AG04449 (cell line): ENCODE data around the gene SPEG.

Source experiments
- CTCF ChIA-PET: fragments of 350-600 bp; formaldehyde crosslinking; extraction: SDS; loops from one replicate; lab custom pipeline; 2021; ENCODE audit warnings: antibody characterized with exemption; lab: Yijun Ruan, JAX
- POLR2A ChIA-PET: fragments of 400-600, 350-600 bp; formaldehyde crosslinking; extraction: SDS; loops from one replicate; lab custom pipeline; 2020; ENCODE audit warnings: antibody characterized with exemption, inconsistent platforms; lab: Yijun Ruan, JAX
- DNase-seq: peaks from one replicate; pipeline ENCODE4 v3.0.0-alpha.2; 2010; ENCODE audit warnings: low read depth, low spot score
- H3K4me3 ChIP-seq: 2 replicates; pipeline ENCODE4 v1.5.1; 2011; ENCODE audit warnings: low read depth, mild to moderate bottlenecking, control low read depth, low read length
- TF ChIP-seq, protein P1 (sequence below): IDR thresholded peaks from one replicate; pipeline ENCODE4 v1.5.1; 2011; ENCODE audit warnings: mild to moderate bottlenecking, moderate library complexity, low read length, control low read depth, inconsistent platforms; ENCODE audit not compliant: insufficient read depth; ENCODE audit errors: missing control alignments

Gene SPEG

DNA sequence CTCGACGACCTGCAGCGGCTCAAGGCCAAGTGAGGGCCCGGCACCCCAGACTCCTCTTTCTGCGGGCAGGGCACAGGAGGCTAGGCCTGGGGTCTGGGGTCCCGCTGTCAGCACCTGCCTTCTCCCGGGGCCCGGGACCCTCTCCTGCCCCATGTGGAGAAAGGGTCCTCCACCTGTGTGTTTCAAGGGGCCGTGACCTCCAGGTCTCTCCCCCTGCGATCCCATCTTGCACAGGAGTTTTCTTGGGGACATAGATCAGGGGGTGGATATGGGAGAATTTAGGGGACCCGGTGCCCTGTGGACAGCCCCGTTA lies 15.7 kb upstream of the SPEG start:
- no peak overlapping the region for H3K4me3 ChIP-seq
- ChIA-PET CTCF (interaction anchor here (0.8 to 4.7 kb wide), 9 partner anchors 10 to 111 kb away, joined by 3 to 18 read pairs (median 4); no protein-coding TSS in a partner anchor), POLR2A (no interaction called here)
- TF ChIP-seq, protein P1, sequence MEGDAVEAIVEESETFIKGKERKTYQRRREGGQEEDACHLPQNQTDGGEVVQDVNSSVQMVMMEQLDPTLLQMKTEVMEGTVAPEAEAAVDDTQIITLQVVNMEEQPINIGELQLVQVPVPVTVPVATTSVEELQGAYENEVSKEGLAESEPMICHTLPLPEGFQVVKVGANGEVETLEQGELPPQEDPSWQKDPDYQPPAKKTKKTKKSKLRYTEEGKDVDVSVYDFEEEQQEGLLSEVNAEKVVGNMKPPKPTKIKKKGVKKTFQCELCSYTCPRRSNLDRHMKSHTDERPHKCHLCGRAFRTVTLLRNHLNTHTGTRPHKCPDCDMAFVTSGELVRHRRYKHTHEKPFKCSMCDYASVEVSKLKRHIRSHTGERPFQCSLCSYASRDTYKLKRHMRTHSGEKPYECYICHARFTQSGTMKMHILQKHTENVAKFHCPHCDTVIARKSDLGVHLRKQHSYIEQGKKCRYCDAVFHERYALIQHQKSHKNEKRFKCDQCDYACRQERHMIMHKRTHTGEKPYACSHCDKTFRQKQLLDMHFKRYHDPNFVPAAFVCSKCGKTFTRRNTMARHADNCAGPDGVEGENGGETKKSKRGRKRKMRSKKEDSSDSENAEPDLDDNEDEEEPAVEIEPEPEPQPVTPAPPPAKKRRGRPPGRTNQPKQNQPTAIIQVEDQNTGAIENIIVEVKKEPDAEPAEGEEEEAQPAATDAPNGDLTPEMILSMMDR: no peak
- DNase-seq: no peak

DNA sequence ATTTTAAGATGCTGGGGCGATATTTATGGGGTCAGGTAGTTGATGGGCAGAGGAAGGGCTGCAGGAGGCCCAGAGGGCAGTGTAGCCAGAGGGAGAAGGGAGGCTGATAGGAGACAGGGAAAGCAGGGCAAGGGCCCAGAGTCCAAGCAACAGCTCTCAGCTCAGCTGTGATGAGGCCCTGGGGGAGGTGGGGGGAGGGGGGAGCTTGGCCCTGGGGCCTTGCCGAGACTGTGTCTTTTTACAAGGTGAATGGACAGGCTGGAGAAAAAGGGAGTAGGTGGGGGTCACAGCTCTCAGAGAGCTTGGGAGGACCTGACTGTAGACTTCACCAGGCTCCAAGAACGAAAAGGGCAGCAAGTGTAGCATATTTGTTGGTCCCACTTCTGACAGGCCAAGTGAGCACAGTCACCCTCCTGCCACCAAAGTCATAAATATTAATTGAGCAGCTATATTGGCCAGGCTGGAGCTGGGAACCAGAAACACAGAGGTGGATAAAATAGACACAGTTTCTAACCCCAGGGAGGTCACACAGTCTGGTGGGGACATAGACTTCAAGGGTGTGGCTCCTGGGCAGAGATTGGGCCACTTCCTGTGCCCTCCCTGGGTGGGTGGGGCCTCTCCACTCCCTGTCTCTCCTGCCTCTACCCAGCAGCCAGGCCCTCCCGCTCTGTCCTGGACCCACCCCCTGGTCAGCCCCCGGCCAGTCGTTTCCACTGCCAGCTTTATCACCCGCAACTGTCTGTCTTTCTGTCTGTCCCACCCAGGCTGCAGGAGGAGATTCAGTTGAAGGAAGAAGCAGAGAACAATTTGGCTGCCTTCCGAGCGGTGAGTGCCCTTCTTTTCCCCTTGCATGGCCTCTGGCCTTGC lies 15.1 kb upstream of the SPEG start:
- no peak overlapping the region for H3K4me3 ChIP-seq
- POLR2A ChIA-PET: no interaction called here

DNA sequence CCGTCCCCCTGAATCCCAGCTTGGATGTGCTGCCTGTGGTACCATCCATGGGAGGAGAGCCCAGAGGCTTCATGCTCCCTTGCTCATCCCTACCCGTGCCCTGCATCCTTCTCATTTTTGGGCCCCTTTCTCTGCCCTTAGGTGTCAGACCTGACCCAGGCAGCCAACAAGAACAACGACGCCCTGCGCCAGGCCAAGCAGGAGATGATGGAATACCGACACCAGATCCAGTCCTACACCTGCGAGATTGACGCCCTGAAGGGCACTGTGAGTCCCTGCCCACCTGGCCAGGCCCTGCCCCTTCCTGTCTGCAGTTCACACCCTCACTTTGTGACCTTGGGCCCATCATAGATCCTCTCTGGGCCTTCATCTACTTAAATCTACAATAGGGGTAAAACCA lies 14.0 kb upstream of the SPEG start:
- no peak for DNase-seq
- TF ChIP-seq, protein P1: no peak
- ChIA-PET CTCF (interaction anchor here (0.8 to 4.7 kb wide), 4 partner anchors 16 to 109 kb away, joined by 3 to 18 read pairs (median 4); no protein-coding TSS in a partner anchor), POLR2A (no interaction called here)
- no peak overlapping the region for H3K4me3 ChIP-seq

More for the DNA sequence above, 15.1 kb upstream of the SPEG start:
- DNase-seq: no peak
- TF ChIP-seq, protein P1: no peak
- CTCF ChIA-PET: interaction anchor here (0.6 to 4.7 kb wide), 7 partner anchors 9 to 111 kb away, joined by 3 to 18 read pairs (median 3); no protein-coding TSS in a partner anchor

DNA sequence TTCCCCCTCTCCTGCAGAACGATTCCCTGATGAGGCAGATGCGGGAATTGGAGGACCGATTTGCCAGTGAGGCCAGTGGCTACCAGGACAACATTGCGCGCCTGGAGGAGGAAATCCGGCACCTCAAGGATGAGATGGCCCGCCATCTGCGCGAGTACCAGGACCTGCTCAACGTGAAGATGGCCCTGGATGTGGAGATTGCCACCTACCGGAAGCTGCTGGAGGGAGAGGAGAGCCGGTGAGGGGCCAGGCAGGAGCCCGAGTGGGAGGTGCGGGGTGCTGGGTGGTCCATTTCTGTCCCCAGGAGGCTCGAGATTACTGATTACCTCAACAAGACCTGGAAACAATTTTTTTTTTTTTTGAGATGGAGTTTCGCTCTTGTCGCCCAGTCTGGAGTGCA lies 13.3 kb upstream of the SPEG start:
- DNase-seq: no peak
- CTCF ChIA-PET: interaction anchor here (1.6 kb wide), 1 partner anchor 19 kb away, joined by 4 read pairs; no protein-coding TSS in a partner anchor
- POLR2A ChIA-PET: no interaction called here
- no peak overlapping the region for H3K4me3 ChIP-seq
- TF ChIP-seq, protein P1: no peak

DNA sequence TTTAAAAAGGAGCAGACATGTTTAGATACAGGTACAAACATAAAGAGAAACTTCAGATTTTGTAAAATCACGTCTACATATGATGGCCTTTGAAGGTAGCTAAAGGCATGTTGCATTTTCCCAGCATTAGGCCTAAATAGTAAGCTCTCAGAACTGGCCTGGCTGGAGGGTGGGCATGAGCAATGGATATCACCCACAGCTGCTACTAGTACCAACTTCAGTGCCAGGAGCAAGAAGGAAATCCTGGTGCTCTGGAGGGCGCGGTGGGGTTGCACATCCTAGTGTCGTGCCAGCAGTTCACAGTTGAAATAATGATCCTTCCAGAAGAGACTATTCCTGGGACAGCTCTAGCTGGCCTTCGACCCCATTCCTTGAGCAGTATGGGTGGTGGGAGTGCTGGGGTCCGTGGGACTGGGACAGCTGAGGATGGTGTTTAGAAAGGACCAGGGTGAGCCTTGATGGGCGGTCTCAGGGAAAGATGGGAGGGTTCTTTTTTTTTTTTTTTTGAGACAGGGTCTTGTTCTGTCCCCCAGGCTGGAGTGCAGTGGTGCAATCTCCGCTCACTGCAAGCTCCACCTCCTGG lies 11.6 kb upstream of the SPEG start:
- no peak overlapping the region for H3K4me3 ChIP-seq
- TF ChIP-seq, protein P1: no peak
- ChIA-PET POLR2A (no interaction called here), CTCF (interaction anchor here (1.2 to 2.0 kb wide), 5 partner anchors 10 to 107 kb away, joined by 6 to 7 read pairs (median 6); partner anchors contain the start of gene SPEG)
- no peak for DNase-seq
